NCI-H1048 (cell line): ENCODE measurements around the gene ASGR1.
"Not testable (repeated sequence)": the region's sequence is repeated elsewhere in the genome, so short reads cannot be mapped to it uniquely, and the experiment has no call there.

ENCODE experiments used
- DNase-seq: peaks from one replicate; lab custom pipeline; 2025; lab: John Stamatoyannopoulos, UW

The ASGR1 gene

GRCh38 chr17:7190276-7190917 is 11.2 kb upstream of the ASGR1 start:
- DNase-seq, result no peak

- no peak for DNase-seq
These were observed 7.1 kb upstream of the ASGR1 start for GRCh38 chr17:7186241-7186640.

GRCh38 chr17:7184647-7185046 is 5.5 kb upstream of the ASGR1 start:
- DNase-seq, result no peak

GRCh38 chr17:7184091-7184488 is 4.9 kb upstream of the ASGR1 start:
- no peak for DNase-seq

GRCh38 chr17:7183433-7184090 is 4.4 kb upstream of the ASGR1 start:
- no peak for DNase-seq

GRCh38 chr17:7182101-7182500 is 2.9 kb upstream of the ASGR1 start:
- not testable (repeated sequence) for DNase-seq

- no peak for DNase-seq
These were observed 225 bp downstream of the ASGR1 start for GRCh38 chr17:7178973-7179316.

- DNase-seq, result no peak
These were observed 1.2 kb downstream of the ASGR1 start for GRCh38 chr17:7177954-7178477.

- peak; percentile 16 for DNase-seq
These were observed 1.8 kb downstream of the ASGR1 start for GRCh38 chr17:7177191-7177953.

- DNase-seq, result no peak
These were observed 2.4 kb downstream of the ASGR1 start for GRCh38 chr17:7176841-7177190.

- DNase-seq, result no peak
These were observed 2.9 kb downstream of the ASGR1 start for GRCh38 chr17:7176107-7176840.

GRCh38 chr17:7175330-7175733 is 3.8 kb downstream of the ASGR1 start:
- no peak for DNase-seq

- no peak for DNase-seq
These were observed 4.4 kb downstream of the ASGR1 start for GRCh38 chr17:7174603-7175326.

- no peak for DNase-seq
These were observed 5.2 kb downstream of the ASGR1 start for GRCh38 chr17:7173687-7174602.

- not testable (repeated sequence) for DNase-seq
These were observed 6.5 kb downstream of the ASGR1 start for GRCh38 chr17:7172522-7173191.

- DNase-seq, result not testable (repeated sequence)
These were observed 9.6 kb downstream of the ASGR1 start for GRCh38 chr17:7169565-7169908.

GRCh38 chr17:7168841-7169564 is 10.2 kb downstream of the ASGR1 start:
- DNase-seq, result not testable (repeated sequence)

GRCh38 chr17:7167832-7168231 is 11.3 kb downstream of the ASGR1 start:
- no peak for DNase-seq

GRCh38 chr17:7166873-7167272 is 12.3 kb downstream of the ASGR1 start:
- DNase-seq, result no peak
